SH-SY5Y (cell line): Measurements from ENCODE around the gene GFI1.

Source experiments
- GATA2 ChIP-seq: IDR thresholded peaks from 2 replicates; pipeline ENCODE4 v1.6.1; 2011; ENCODE audit warnings: mild to moderate bottlenecking, low read depth, low read length
- GATA3 ChIP-seq: IDR thresholded peaks from 2 replicates; pipeline ENCODE4 v1.6.1; 2011; ENCODE audit warnings: low read depth, mild to moderate bottlenecking, low read length, moderate library complexity

- TF ChIP-seq GATA2, result no peak
- no peak for TF ChIP-seq GATA3
Measured at GRCh38 chr1:92516574-92516973, 29.8 kb upstream of the GFI1 start.
